Measurements from ENCODE around the gene TMEM259.

The TMEM259 gene

DNA sequence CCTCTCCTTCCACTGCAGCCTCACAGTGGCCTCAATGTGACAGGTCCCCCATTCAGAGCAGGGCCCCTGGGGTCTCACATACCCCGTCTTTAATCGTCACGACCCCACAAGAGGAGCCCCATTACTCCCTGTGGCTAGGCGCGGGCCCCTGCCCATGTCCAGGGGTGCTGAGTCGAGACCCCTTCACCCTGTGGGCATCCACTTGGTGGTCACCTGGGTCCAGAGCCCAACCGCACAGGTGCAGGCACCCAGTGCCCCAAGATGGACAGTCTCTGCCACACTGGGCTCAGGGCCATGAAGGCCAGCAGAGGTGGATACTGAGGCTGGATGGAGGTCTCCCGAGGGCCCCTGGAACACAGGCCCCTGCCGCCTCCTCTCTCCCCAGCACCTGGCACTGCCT lies 3.0 kb downstream of the TMEM259 start:
- Histone ChIP-seq H3K4me2 (no peak overlapping the region), H3K36me3 (ENCODE audit: insufficient read depth) (no peaks in the 10 kb centered on the region), H2AFZ (ENCODE audit: low read depth) (no peak overlapping the region), H4K20me1 (ENCODE audit: insufficient read depth) (peaks cover 14% of the 10 kb centered on the region), H3K79me2 (ENCODE audit: insufficient read depth, low read depth) (peaks cover 60% of the 10 kb centered on the region), H3K27ac (no peak overlapping the region), H3K4me1 (ENCODE audit: low read depth, poor library complexity, severe bottlenecking) (peaks cover 22% of the 10 kb centered on the region), H3K4me3 (IDR thresholded peaks at IDR 0.05; ENCODE audit: insufficient read depth, low read depth, low read length) (no peak overlapping the region), H3K9ac (no peak overlapping the region), H3K27me3 (ENCODE audit: insufficient read depth, low read depth) (no peaks in the 10 kb centered on the region)
- TF ChIP-seq, protein P1, sequence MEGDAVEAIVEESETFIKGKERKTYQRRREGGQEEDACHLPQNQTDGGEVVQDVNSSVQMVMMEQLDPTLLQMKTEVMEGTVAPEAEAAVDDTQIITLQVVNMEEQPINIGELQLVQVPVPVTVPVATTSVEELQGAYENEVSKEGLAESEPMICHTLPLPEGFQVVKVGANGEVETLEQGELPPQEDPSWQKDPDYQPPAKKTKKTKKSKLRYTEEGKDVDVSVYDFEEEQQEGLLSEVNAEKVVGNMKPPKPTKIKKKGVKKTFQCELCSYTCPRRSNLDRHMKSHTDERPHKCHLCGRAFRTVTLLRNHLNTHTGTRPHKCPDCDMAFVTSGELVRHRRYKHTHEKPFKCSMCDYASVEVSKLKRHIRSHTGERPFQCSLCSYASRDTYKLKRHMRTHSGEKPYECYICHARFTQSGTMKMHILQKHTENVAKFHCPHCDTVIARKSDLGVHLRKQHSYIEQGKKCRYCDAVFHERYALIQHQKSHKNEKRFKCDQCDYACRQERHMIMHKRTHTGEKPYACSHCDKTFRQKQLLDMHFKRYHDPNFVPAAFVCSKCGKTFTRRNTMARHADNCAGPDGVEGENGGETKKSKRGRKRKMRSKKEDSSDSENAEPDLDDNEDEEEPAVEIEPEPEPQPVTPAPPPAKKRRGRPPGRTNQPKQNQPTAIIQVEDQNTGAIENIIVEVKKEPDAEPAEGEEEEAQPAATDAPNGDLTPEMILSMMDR (conservative IDR thresholded peaks at IDR 0.05; ENCODE audit: low read depth, low read length): no peak

DNA sequence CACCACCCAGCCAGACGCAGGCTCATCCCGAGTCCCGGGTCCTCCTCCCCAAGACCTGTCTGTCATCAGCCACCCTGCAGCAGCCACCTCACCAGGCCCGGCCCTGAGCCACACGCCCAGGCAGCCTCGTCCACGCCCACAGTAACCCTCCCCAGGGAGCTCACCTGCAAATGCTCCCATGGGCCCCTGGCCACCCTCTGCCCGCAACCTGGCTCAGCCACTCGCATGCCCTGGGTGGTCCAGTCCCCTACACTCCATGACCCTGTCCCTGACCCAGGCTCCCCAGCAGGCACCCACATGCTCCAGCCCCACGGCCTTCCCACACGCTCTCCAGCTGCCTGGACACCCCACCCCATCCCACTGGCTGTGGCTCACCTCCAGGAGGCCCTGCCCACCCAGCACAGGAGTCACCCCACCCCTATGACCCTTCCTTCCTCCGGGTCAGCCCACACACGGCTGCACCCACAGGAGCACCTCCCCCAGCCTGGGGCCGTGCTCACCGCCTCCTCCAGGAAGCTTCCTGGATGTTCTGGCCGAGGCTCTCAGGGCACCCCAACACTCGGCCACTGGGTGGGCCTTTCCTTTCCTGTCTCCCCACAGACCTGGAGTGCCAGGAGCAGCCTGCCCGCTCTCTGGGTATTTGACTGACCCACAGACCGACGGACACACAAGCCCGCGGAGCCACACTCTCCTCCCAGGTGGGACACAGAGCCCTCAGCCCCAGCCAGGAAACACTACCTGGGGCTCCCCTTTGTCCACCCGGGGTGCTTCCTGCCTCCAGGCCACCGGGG lies 3.6 kb downstream of the TMEM259 start:
- Histone ChIP-seq H4K20me1 (ENCODE audit: insufficient read depth) (peaks cover 14% of the 10 kb centered on the region), H3K4me2 (no peak overlapping the region), H2AFZ (ENCODE audit: low read depth) (no peak overlapping the region), H3K27me3 (ENCODE audit: insufficient read depth, low read depth) (no peaks in the 10 kb centered on the region), H3K79me2 (ENCODE audit: insufficient read depth, low read depth) (peaks cover 60% of the 10 kb centered on the region), H3K4me1 (ENCODE audit: low read depth, poor library complexity, severe bottlenecking) (peaks cover 22% of the 10 kb centered on the region), H3K9ac (no peak overlapping the region), H3K27ac (no peak overlapping the region), H3K36me3 (ENCODE audit: insufficient read depth) (no peaks in the 10 kb centered on the region), H3K4me3 (IDR thresholded peaks at IDR 0.05; ENCODE audit: insufficient read depth, low read depth, low read length) (no peak overlapping the region)
- TF ChIP-seq, protein P1 (conservative IDR thresholded peaks at IDR 0.05; ENCODE audit: low read depth, low read length): no peak

DNA sequence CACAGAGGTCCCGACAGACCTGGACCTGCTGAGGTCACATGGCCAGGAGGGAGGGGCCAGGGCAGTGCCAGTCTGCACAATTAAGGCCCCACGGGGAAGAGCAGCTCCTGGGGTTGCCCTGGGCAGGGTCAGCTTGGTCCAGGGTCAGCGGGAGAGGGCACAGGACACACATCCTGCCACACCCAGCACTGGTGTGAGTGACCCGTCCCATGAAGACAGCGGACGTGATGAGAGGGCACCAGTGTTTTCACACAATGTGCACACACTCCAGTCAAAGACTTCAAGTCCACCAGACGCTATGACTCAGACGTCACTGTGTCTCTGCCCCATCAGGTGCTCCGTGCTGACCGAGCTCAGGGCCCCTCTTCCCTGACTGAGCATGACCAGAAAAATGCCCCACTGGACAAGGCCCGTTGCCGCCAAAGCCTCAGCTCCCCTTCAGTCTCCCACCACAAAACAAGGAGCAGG lies 4.2 kb downstream of the TMEM259 start:
- Histone ChIP-seq H2AFZ (ENCODE audit: low read depth) (no peak overlapping the region), H3K36me3 (ENCODE audit: insufficient read depth) (no peaks in the 10 kb centered on the region), H3K4me2 (no peak overlapping the region), H3K79me2 (ENCODE audit: insufficient read depth, low read depth) (peaks cover 60% of the 10 kb centered on the region), H3K27ac (no peak overlapping the region), H4K20me1 (ENCODE audit: insufficient read depth) (peaks cover 14% of the 10 kb centered on the region), H3K9ac (no peak overlapping the region), H3K4me1 (ENCODE audit: low read depth, poor library complexity, severe bottlenecking) (peaks cover 19% of the 10 kb centered on the region), H3K27me3 (ENCODE audit: insufficient read depth, low read depth) (no peaks in the 10 kb centered on the region), H3K4me3 (IDR thresholded peaks at IDR 0.05; ENCODE audit: insufficient read depth, low read depth, low read length) (no peak overlapping the region)
- TF ChIP-seq, protein P1 (conservative IDR thresholded peaks at IDR 0.05; ENCODE audit: low read depth, low read length): no peak

DNA sequence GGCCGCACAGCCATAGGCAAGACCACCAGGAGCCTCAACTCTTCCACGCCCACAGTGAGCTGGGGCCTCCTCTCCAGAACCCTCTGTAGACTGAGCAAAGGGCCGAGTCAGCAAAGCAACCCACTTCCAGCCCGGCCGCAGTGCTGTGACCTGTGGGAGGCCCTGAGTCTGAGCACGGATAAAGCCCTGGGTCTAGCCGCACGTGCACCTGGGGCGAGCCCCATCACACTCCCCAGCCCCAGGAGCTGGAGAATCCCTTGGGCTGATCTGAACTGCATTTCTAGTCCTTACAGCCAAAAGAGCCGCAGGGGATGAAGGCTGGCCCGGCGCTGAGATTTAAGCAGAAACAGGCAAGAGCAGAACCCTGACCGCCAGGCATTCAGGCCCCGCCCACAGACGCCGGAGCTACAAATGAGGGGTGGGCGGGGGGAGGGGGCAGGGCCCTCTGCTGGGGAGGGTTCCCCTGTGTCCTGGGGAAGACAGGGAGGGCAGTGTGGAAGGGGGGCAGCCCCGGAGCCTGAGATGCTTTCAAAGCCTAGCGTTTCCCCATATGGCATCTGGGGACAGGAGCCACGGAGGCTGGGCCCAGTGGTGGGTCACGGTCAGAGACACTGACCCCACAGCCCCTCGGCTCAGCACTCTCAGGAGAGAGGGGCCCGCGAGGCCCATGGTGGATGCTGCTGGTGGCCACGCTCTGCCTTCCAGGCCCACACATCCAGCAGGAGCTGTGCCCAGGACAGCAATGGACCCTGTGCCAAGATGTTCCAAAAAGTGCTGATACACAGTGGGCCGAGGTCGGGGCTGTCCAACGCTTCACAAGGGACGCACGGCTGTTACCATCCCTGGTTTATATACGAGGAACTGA lies 4.9 kb downstream of the TMEM259 start:
- Histone ChIP-seq H2AFZ (ENCODE audit: low read depth) (no peak overlapping the region), H3K4me2 (no peak overlapping the region), H3K4me3 (IDR thresholded peaks at IDR 0.05; ENCODE audit: insufficient read depth, low read depth, low read length) (no peak overlapping the region), H3K79me2 (ENCODE audit: insufficient read depth, low read depth) (peaks cover 60% of the 10 kb centered on the region), H3K27ac (no peak overlapping the region), H4K20me1 (ENCODE audit: insufficient read depth) (peaks cover 14% of the 10 kb centered on the region), H3K4me1 (ENCODE audit: low read depth, poor library complexity, severe bottlenecking) (peaks cover 17% of the 10 kb centered on the region), H3K9ac (no peak overlapping the region), H3K36me3 (ENCODE audit: insufficient read depth) (no peaks in the 10 kb centered on the region), H3K27me3 (ENCODE audit: insufficient read depth, low read depth) (no peaks in the 10 kb centered on the region)
- TF ChIP-seq, protein P1 (conservative IDR thresholded peaks at IDR 0.05; ENCODE audit: low read depth, low read length): no peak

Data from KMS-11 (cell line).